K562 (cell line): Measurements from ENCODE around the gene TOX2. TPM values are rescaled to one million over a fixed set of nuclear protein-coding genes. Genes with fewer than 3 reads are reported as not detected.
A peak's percentile ranks its signal among the peaks of the same experiment; 100 is the strongest.

Experiments used
- ATAC-seq: fragments of 200-7000 bp; cut with Tn5 transposase; 3 replicates; pipeline ENCODE4 v1.9.1; 2020; ENCODE audit warnings: moderate library complexity
- BruUV-seq: library from RNA; stranded (reverse); fragments of 400-500 nt; replicated peaks from 2 replicates; lab custom pipeline; 2021; lab: Mats Ljungman, UMichigan
- CTCF ChIA-PET: fragments of 300-600 bp; formaldehyde crosslinking; extraction: SDS; loops from one replicate; lab custom pipeline; 2021; ENCODE audit warnings: low intra/inter-chr PET ratio; lab: Yijun Ruan, JAX
- POLR2A ChIA-PET: fragments of 300-600, 350-650 bp; sonication (Branson Sonifier 250); formaldehyde crosslinking; extraction: SDS; loops from one replicate; lab custom pipeline; 2021; ENCODE audit warnings: antibody characterized with exemption, inconsistent platforms; lab: Yijun Ruan, JAX
- DNase-seq, 4 experiments: peaks; one replicate each; pipeline versions ENCODE4 v3.0.0 to v3.0.0-alpha.2; 2011 to 2018; ENCODE audit warnings: low spot score in 3 of 4, mixed read lengths in 3 of 4; ENCODE audit errors: extremely low read depth in 1 of 4
- FAIRE-seq: peaks from 2 replicates; lab custom pipeline; 2011; peaks lifted over from hg19 to GRCh38; lab: Jason Lieb, UNC
- H2AFZ ChIP-seq: 2 replicates; pipeline ENCODE4 v1.6.0; 2011; ENCODE audit warnings: low read depth, low read length, control low read depth, inconsistent platforms
- H3K27ac ChIP-seq: fragments of 200-600 bp; 3 replicates; pipeline ENCODE4 v1.8.0; 2011; ENCODE audit warnings: low read depth, mild to moderate bottlenecking, control low read depth, inconsistent platforms, low read length, moderate library complexity, mixed read lengths; ENCODE audit errors: extremely low read depth
- H3K27me3 ChIP-seq, 2 experiments: fragments of 300-600 bp in 1 of 2; 2 replicates in 1 of 2; 3 replicates in 1 of 2; pipeline versions ENCODE4 v1.6.0 to v1.8.0; 2011; ENCODE audit warnings: inconsistent platforms in 2 of 2, low read length in 2 of 2, mild to moderate bottlenecking in 1 of 2, mixed read lengths in 1 of 2, moderate library complexity in 1 of 2; ENCODE audit not compliant: control insufficient read depth in 2 of 2, insufficient read depth in 2 of 2
- H3K36me3 ChIP-seq: fragments of 300-600 bp; 3 replicates; pipeline ENCODE4 v1.8.0; 2011; ENCODE audit warnings: mild to moderate bottlenecking, low read length, inconsistent platforms; ENCODE audit not compliant: control insufficient read depth, insufficient read depth
- H3K4me1 ChIP-seq, 2 experiments: fragments of 200-600 bp in 1 of 2; replicated peaks in 1 of 2; 2 replicates in 1 of 2; 3 replicates in 1 of 2; pipeline versions ENCODE4 v1.5.1 to v1.8.0; 2011; ENCODE audit warnings: inconsistent platforms in 2 of 2, low read length in 2 of 2, mild to moderate bottlenecking in 1 of 2, mixed read lengths in 1 of 2, moderate library complexity in 1 of 2; ENCODE audit not compliant: control insufficient read depth in 2 of 2, insufficient read depth in 2 of 2
- H3K4me2 ChIP-seq: 2 replicates; pipeline ENCODE4 v1.6.1; 2011; ENCODE audit warnings: low read length, control low read depth, inconsistent platforms, mixed read lengths; ENCODE audit not compliant: insufficient read depth
- H3K4me3 ChIP-seq: fragments of 200-600 bp; sonication (generic), shearing (Covaris generic); 2 replicates; pipeline ENCODE4 v1.5.1; 2016; ENCODE audit warnings: control low read depth, inconsistent platforms
- H3K79me2 ChIP-seq: fragments of 200-600 bp; 3 replicates; pipeline ENCODE4 v1.8.0; 2011; ENCODE audit warnings: low read length, inconsistent platforms; ENCODE audit not compliant: control insufficient read depth, insufficient read depth
- H3K9ac ChIP-seq, 2 experiments: 2 replicates each; pipeline versions ENCODE4 v1.6.0 to v1.6.1; 2011; ENCODE audit warnings: low read depth in 2 of 2, low read length in 2 of 2, control low read depth in 1 of 2, inconsistent platforms in 1 of 2, mild to moderate bottlenecking in 1 of 2, mixed read lengths in 1 of 2; ENCODE audit not compliant: insufficient read depth in 1 of 2
- H3K9me1 ChIP-seq: one replicate; pipeline ENCODE4 v1.6.0; 2011; ENCODE audit warnings: inconsistent platforms, mild to moderate bottlenecking, low read length, moderate library complexity; ENCODE audit not compliant: control insufficient read depth, insufficient read depth
- H3K9me3 ChIP-seq: replicated peaks from 2 replicates; pipeline ENCODE4 v1.5.1; 2011; ENCODE audit warnings: low read depth, low read length, inconsistent platforms; ENCODE audit not compliant: control insufficient read depth, insufficient read depth
- H4K20me1 ChIP-seq: replicated peaks from 2 replicates; pipeline ENCODE4 v1.6.1; 2011; ENCODE audit warnings: low read length, inconsistent platforms, mixed read lengths; ENCODE audit not compliant: control insufficient read depth, insufficient read depth
- HDAC1 ChIP-seq, 2 experiments: fragments of 450-650 bp; IDR thresholded peaks; 2 replicates each; pipeline ENCODE4 v1.6.1; 2016 to 2017; ENCODE audit warnings: inconsistent platforms in 1 of 2, mild to moderate bottlenecking in 1 of 2, moderate library complexity in 1 of 2
- HMG20B ChIP-seq: fragments of 250-450 bp; sonication (Bioruptor Pico); IDR thresholded peaks from 2 replicates; pipeline ENCODE4 v1.5.0; 2021; ENCODE audit warnings: mild to moderate bottlenecking
- POLR2H ChIP-seq: IDR thresholded peaks from 2 replicates; pipeline ENCODE4 v1.6.1; 2016; ENCODE audit warnings: missing genetic modification characterization, low read depth, mild to moderate bottlenecking, control low read depth, missing compliant biosample characterization, moderate library complexity
- PTRF ChIP-seq: fragments of 450-650 bp; IDR thresholded peaks from 2 replicates; pipeline ENCODE4 v1.6.1; 2016; ENCODE audit warnings: mild to moderate bottlenecking, missing genetic modification characterization, missing compliant biosample characterization
- RAD21 ChIP-seq, 2 experiments: fragments of 250-450 bp in 1 of 2; fragments of 450-650 bp in 1 of 2; sonication (Bioruptor Pico) in 1 of 2; formaldehyde crosslinking in 1 of 2; IDR thresholded peaks in 1 of 2; conservative IDR thresholded peaks in 1 of 2; 2 replicates each; pipeline versions ENCODE4 v1.4.0 to v1.8.0; 2020 to 2022; ENCODE audit warnings: mild to moderate bottlenecking in 2 of 2, moderate library complexity in 1 of 2
- WGBS: fragments of 100-300 bp; shearing (Covaris generic); methylation state at CpG from one replicate; pipeline ENCODE4 v1.1.6; 2016; ENCODE audit warnings: low coverage, mixed read lengths; ENCODE audit not compliant: insufficient coverage; ENCODE audit errors: missing lambda C conversion rate; 5-methylcytosine and 5-hydroxymethylcytosine counted together
- in situ Hi-C: fragments of 300-500 bp; cut with MboI; formaldehyde crosslinking; loops from 4 replicates; pipeline ENCODE4 v1.15.0; 2018; ENCODE audit warnings: inconsistent platforms, mixed read lengths
- intact Hi-C: fragments of 100-400 bp; cut with micrococcal nuclease; formaldehyde crosslinking; loops from 2 replicates; pipeline ENCODE4 v1.14.2; 2022
- polyA plus RNA-seq, 8 experiments: library from polyadenylated mRNA; depleted of rRNA in 4 of 8; stranded (reverse) in 5 of 8; unstranded in 3 of 8; fragments of >200 nt; fragmentation: Nextera tagmentation in 2 of 8; fragmentation: Illumina TruSeq in 1 of 8; extraction: Ambion mirVana in 2 of 8; extraction: Trizol in 1 of 8; gene quantifications; 2 replicates each; pipeline versions ENCODE4 v1.2.1 to v1.2.3, GENCODE V29; 2011 to 2014; ENCODE audit warnings: inconsistent platforms in 1 of 8, missing spikeins in 1 of 8
- total RNA-seq, 7 experiments: library from RNA; depleted of rRNA in 6 of 7; stranded (reverse); fragments of >200 nt in 6 of 7; fragmentation: Illumina TruSeq in 2 of 7; extraction: Trizol in 2 of 7; gene quantifications; 2 replicates each; pipeline versions ENCODE4 v1.2.1 to v1.2.3, GENCODE V29; 2011 to 2021; ENCODE audit warnings: low replicate concordance in 1 of 7
- TF ChIP-seq, protein P1 (sequence below): fragments of 450-650 bp; IDR thresholded peaks from 2 replicates; pipeline ENCODE4 v1.6.1; 2017; ENCODE audit warnings: antibody characterized with exemption
- TF ChIP-seq, protein P2 (sequence below): fragments of 150-350 bp; conservative IDR thresholded peaks from 2 replicates; pipeline ENCODE4 v1.6.1; 2014; ENCODE audit warnings: low read length
- TF ChIP-seq, protein P3 (sequence below): IDR thresholded peaks from 3 replicates; pipeline ENCODE4 v1.6.1; 2011; ENCODE audit warnings: borderline replicate concordance, mild to moderate bottlenecking, moderate library complexity; ENCODE audit not compliant: insufficient read length; ENCODE audit errors: extremely low read depth

TOX2 gene
- total and polyA plus RNA-seq, 9 of the 15 experiments (the other 6 are each of a cell fraction or from before 2014, with no cell fraction given) = not detected

DNA sequence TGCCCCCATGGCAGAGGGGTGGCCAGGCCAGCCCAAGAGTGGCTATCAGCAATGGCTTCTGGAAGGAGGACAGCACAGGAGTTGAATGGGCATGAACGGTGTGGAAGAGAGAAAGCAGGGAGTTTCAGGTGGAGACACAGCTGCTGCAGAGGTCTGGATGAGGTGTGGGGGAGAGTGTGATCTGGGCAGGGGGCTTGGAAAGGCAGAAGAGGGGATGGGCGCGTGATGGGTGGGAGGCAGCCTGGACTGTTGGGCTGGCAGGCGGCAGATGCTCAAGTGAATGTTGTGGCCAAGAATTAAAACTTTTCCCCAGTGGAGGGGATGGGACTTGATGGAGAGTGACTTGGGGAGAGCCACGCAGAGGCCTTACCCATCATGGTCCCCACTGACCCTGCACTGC lies 46.5 kb downstream of the TOX2 start (continued):
- TF ChIP-seq, protein P1, sequence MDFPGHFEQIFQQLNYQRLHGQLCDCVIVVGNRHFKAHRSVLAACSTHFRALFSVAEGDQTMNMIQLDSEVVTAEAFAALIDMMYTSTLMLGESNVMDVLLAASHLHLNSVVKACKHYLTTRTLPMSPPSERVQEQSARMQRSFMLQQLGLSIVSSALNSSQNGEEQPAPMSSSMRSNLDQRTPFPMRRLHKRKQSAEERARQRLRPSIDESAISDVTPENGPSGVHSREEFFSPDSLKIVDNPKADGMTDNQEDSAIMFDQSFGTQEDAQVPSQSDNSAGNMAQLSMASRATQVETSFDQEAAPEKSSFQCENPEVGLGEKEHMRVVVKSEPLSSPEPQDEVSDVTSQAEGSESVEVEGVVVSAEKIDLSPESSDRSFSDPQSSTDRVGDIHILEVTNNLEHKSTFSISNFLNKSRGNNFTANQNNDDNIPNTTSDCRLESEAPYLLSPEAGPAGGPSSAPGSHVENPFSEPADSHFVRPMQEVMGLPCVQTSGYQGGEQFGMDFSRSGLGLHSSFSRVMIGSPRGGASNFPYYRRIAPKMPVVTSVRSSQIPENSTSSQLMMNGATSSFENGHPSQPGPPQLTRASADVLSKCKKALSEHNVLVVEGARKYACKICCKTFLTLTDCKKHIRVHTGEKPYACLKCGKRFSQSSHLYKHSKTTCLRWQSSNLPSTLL = no peak
- TF ChIP-seq HDAC1 (IDR thresholded peaks at IDR 0.05) (no peak), RAD21 (CRISPR knock-in tag; conservative IDR thresholded peaks at IDR 0.05 in 1 of 2, IDR thresholded peaks at IDR 0.05 in 1 of 2) (no peak)

DNA sequence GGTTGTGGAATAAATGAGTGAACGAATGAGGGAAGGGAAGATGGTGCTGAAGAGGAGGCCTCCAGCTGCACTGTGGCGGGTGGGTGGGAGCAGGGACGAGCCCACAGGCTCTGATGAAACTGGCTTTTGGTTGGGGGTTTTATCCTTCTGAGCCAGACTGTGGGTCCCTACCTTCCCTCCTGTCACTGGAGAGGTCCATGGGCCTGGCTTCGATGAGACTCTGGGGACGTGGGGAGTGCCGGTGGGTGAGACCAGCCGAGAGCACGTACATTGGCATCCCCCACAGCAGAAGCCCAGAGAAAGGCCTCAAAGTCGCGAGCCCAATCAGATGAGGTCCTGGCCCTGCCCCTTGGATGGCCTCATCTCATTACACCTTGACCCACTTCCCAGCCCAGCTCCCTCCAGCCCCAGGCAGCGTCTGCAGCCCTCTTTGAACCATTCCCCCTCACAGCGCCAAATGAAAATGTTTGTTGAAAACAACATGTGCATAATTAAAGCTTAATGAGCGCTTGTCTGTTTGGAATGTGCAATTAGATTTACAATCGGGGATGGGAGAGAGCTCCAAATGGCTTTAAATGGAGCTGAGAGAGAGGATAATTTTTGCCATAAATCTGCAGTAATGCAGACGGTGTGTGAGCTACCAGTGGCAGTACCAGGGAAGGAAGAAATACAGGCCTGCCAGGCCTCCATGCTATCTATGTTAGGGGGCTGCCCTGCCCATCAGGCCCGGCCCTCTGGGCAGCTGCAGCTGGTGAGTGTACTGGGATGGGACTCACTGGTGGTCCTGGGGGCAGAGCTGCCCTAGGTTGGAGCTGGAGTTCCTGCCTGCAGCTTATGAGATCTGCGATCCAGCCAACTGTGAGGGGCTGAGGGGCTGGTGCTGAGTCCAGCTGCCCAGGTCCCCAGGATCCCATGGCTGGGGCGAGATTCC lies 47.2 kb downstream of the TOX2 start:
- H3K27ac ChIP-seq = no peak overlapping the region
- no peaks in the 10 kb centered on the region for H3K9me3 ChIP-seq
- H4K20me1 ChIP-seq = no peaks in the 10 kb centered on the region
- H3K4me2 ChIP-seq = no peak overlapping the region
- H3K27me3 ChIP-seq = peaks cover 3 to 47% of the 10 kb centered on the region in 2 experiments; a peak in 2 of 5 replicates
- CTCF ChIA-PET = no interaction called here
- FAIRE-seq = no peak
- H3K9me1 ChIP-seq = no peaks in the 10 kb centered on the region
- H3K36me3 ChIP-seq = no peaks in the 10 kb centered on the region
- peak overlapping the region; percentile 47; the same call in 1 of the 2 replicates for H2AFZ ChIP-seq
- 6% methylated on average over 14 of the region's 18 CpGs for WGBS
- BruUV-seq = no TSS peak
- DNase-seq = no peak
- ATAC-seq = no peak
- no peaks in the 10 kb centered on the region for H3K79me2 ChIP-seq
- H3K9ac ChIP-seq = peak overlapping the region in 1 of 2 experiments; percentile 20; a peak in 1 of 4 replicates
- POLR2A ChIA-PET = interaction anchor here (0.9 kb wide), 1 partner anchor 89 kb away, joined by 4 read pairs; no protein-coding TSS in a partner anchor
- in situ Hi-C loops = no loop called here
- H3K4me1 ChIP-seq = peaks cover 0 to 7% of the 10 kb centered on the region in 2 experiments; a peak in 3 of 5 replicates
- no peak overlapping the region for H3K4me3 ChIP-seq
- intact Hi-C loops = no loop called here
- TF ChIP-seq, protein P2, sequence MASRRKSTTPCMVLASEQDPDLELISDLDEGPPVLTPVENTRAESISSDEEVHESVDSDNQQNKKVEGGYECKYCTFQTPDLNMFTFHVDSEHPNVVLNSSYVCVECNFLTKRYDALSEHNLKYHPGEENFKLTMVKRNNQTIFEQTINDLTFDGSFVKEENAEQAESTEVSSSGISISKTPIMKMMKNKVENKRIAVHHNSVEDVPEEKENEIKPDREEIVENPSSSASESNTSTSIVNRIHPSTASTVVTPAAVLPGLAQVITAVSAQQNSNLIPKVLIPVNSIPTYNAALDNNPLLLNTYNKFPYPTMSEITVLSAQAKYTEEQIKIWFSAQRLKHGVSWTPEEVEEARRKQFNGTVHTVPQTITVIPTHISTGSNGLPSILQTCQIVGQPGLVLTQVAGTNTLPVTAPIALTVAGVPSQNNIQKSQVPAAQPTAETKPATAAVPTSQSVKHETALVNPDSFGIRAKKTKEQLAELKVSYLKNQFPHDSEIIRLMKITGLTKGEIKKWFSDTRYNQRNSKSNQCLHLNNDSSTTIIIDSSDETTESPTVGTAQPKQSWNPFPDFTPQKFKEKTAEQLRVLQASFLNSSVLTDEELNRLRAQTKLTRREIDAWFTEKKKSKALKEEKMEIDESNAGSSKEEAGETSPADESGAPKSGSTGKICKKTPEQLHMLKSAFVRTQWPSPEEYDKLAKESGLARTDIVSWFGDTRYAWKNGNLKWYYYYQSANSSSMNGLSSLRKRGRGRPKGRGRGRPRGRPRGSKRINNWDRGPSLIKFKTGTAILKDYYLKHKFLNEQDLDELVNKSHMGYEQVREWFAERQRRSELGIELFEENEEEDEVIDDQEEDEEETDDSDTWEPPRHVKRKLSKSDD = no peak
- no peak for TF ChIP-seq HMG20B (CRISPR knock-in tag)
- TF ChIP-seq POLR2H (tag) = no peak
- TF ChIP-seq PTRF (tag) = no peak
- TF ChIP-seq, protein P3, sequence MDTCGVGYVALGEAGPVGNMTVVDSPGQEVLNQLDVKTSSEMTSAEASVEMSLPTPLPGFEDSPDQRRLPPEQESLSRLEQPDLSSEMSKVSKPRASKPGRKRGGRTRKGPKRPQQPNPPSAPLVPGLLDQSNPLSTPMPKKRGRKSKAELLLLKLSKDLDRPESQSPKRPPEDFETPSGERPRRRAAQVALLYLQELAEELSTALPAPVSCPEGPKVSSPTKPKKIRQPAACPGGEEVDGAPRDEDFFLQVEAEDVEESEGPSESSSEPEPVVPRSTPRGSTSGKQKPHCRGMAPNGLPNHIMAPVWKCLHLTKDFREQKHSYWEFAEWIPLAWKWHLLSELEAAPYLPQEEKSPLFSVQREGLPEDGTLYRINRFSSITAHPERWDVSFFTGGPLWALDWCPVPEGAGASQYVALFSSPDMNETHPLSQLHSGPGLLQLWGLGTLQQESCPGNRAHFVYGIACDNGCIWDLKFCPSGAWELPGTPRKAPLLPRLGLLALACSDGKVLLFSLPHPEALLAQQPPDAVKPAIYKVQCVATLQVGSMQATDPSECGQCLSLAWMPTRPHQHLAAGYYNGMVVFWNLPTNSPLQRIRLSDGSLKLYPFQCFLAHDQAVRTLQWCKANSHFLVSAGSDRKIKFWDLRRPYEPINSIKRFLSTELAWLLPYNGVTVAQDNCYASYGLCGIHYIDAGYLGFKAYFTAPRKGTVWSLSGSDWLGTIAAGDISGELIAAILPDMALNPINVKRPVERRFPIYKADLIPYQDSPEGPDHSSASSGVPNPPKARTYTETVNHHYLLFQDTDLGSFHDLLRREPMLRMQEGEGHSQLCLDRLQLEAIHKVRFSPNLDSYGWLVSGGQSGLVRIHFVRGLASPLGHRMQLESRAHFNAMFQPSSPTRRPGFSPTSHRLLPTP = no peak
